ENCODE results near the gene VILL.

The VILL gene

DNA sequence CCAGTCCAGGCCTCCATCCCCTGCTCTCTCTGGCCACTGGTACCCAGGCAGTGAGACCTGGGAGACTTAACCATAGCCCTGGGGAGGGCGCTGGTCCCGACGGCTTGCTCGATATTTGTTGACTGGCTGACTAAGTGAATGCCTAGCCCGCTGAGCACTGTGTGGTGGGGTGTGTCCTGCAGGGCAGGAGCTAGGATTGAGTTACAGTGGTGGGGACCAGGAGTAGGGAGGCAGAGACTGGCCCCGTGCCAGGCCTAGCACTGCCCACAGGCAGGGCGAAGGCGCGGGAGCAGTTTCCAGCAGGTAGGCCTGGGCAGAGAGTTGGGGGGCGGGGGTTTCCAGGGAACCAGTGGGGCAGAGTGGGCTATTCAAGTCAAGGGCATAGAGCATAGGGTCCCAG, at the start of gene VILL:
VILL (plus strand) TSS at position 260 of the 400 bp plus-strand sequence. CDS start 2,887 bp downstream, outside the sequence.
- no peak for DNase-seq

DNA sequence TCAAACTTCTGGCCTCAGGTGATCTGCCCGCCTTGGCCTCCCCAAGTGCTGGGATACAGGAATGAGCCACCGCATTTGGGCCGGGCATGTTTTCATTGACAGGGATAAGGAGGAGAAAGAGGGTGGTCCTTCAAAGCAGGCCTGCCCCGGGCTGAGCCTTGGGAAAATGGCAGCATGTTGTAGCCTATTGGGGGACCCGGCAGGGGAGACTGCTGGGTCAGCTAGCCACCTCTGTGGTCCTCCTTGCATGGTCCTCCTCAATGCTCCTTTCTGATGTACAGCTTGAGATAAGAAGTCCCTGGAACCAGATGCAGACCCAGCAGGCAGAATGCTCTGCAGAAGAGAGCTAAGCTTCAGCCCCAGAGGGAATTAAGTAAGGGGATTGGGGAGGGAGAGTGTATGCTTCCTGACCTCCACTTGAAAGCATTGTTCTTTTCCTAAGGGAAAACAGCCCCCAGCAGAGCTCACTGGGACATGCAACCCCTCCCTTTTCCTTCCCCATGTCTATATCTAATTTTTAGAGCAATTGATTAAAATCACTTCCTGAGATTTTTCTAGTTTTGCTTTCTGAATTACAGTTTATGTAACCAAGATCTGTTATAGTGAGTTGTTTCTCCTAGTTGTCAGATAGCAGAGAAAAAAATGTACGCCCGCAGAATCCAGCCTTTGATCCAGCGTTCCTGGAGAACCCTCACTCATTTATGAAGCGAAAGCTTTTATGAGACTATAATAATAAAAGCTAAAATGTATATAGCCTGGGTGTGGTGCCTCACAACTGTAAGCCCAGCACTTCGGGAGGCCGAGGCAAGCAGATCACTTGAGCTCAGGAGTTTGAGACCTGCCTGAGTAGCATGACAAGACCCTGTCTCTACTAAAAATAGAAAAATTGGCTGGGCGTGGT, 48.7 kb upstream of the VILL start:
- no peak for DNase-seq

DNA sequence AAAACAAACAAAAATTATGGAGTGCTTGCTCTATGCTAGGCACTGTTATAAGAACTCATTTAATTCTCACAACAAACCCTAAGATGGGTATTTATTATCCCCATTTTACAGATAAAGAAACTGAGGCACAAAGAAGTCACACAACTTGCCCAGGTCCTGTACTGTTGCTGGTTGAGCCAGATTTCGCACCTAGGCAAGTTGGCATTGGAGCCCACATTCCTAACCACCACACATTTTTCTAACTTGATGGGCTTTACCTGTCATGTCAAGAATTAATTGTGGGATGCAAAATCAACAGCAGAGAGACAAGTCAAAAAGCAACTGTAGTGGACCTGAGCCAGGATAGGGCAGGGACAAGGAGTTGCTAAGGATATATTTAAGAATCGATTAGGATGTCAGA, 47.9 kb upstream of the VILL start:
- DNase-seq, result no peak

DNA sequence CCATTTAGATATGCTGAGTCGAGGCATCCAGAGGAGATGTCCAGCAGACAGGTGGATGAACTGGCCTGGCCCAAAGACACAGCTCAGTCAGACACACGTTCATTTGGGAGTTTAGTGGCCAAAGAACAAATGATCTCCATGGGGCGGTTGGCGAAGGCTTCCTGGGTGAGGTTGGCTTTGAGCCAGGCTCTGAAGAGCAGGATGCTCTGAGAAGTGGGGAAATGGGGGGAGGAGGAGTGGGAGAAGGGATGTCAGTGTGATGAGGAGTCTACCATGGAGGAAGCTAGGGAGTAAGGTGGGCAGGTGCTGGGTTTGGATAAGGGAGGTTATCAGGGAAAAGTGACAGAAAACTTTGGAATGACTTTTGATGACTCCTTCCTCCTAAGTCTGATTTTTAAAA, 47.5 kb upstream of the VILL start:
- no peak for DNase-seq

DNA sequence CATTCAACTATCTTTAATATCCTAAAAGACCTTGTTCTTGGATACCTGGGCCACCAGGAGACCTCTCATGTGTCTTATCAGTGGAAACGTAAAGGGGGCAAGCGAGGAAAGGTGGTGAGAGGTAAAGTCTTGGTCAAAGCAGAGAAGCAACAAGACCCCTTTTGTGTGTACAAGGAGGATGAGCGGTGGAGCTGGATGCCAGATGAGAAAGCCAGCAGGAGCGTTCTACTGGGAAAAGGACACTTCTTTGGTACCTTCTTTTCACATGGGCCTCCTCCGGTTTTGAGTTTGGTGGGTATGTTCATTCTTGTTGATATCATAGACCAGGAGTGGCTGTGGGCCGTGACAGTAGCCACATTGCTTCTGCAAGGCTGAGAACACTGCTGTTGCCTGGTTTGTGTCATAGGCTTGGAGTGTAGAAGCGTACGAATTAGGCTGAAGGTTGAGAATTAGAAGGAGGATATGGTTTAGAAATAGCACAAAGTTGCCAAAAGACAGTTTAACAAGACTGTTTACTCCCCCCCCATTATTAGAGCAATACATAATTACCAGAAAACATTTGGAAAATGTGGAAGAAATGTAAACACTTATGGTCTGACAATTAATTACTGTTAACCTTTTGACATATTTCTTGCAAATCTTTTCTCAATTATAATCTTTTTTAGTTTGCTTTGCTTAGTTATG, 46.8 kb upstream of the VILL start:
- no peak for DNase-seq

DNA sequence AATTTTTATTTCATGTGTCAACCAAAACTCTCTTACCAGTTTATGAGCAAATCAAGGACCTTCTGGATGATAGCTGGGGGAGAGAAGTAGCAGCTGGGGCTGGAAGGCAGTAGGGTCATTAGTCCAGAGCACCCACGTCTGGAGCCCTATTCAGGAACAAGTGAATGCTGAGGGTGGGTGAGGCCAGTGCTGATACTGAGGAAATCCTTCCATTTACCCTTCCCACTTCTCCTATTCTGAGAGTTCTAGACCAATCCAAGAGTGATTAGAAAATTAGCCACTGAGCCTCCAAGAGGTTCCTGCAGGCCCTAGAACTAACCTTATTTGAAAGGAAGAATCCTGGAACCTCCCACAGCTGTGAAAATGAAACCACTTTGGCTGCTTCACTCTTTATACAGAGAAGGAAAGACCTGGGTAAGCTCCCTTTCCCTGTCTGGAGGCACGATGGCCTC, 46.2 kb upstream of the VILL start:
- no peak for DNase-seq

DNA sequence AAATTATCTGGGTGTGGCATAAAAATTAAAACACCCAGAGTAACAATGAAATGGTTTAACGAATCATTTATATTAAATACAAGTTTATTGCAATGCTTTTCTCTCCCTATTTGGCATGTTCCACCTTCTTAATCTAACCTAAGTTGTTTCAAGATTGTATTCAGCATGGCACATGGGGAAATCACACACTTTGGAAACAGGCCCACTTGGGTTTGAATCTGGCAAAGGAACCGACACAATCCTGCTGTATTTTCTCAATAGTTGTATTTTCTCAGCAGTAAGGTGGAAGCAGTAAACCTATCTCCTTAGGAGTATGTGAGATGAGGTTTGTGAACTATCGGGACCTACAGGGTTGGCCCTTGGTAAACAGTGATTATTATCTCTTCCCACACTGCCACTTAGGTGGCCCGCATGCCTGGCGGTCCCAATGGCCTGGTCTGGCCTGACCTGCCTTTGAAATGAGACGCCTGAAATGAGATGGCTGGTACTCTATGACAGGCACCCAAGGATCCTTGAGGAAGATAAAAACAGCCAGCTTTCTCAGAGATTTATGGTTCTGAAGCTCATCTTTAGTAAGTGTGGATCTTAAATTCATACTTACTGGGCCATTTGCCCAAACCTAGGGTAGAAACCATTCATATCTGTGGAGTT, 45.3 kb upstream of the VILL start:
- no peak for DNase-seq

DNA sequence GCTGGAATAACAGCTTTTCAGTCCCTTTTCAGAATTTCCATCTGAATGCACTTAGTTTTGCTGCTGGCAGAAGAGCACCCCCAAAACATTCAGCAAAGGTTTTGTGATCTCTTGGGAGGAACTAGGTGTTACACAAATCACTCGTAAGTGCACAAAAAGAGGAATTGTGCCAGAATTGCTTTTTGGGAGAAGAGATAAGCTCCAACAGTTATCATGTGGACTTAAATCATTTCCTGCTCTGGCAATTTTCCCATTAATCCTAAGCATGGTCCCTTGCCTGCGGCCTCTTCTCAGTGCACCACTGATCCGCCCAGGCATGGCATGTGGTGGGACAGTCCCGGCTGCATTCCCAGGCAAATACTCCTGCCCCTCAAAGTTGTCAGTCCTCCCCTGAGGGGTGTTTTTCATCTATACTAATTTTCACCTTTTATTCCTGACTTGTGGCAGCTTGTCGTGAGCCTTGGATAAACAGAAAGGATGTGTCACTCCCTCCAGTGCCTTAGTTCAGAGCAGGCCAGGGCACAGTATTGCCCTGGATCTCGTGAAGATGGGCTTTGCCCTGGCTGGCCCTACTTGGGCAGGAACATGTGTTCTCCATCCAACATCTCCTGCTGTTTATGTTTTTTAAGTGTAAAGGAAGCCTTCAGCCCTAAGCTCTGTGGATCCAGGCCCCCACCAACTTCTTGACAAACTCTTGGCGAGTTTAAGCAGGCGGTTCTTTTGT, 44.6 kb upstream of the VILL start:
- DNase-seq, result no peak

DNA sequence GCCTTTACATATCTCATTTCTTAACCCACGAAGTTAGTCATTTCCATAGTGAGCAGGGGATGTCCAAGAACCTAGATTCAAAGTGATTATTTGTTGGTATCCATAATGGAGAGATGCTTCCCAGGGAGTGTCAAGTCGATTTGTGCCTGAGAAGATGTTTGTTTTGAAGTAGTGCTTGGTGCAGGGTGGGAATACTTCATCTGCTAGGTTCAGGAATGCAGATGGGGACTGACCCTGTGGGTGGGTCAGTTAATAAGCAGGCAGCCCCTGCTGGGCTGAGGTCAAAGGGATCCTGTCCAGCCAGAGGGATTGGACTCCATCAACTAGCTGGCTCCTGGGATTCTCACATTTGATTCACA, 44.1 kb upstream of the VILL start:
- DNase-seq, result no peak

DNA sequence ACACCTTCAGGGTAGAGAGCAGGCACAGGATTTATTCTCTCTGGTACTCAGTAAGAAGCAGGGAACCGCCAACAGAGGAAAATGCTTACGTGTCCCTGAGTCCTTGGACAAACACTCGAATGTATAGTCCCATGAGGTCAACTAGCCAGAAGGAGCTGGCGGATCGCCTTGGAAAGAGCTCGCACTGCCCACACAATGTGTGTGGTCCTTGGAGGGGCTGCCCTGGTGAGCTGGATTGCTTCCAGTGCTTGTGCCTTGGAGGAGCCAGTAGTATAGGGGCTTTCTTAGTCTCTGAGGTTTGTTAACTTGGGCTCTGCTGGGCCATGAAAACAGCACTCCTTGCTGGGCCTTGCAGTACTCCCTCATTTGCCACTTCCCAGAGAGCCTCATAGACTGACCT, 40.7 kb upstream of the VILL start:
- no peak for DNase-seq

DNA sequence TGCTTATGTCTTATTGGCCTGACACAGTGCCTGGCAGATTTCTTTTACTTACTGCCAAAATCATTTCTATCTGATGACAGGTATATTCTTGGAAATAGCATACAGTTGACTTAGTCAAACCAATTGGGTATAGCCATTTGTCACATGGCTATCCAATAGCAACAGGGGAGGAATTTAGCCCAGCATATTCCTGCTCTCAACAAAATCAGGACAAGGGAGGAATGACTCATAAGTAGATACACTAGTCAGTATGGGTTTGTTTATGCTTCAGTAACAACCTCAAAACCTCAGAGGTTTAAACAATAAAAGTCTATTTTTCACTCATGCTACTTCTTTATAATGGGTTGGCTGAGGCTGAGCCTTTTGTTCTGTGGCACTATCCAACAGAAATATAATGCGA, 38.0 kb upstream of the VILL start:
- DNase-seq, result no peak

DNA sequence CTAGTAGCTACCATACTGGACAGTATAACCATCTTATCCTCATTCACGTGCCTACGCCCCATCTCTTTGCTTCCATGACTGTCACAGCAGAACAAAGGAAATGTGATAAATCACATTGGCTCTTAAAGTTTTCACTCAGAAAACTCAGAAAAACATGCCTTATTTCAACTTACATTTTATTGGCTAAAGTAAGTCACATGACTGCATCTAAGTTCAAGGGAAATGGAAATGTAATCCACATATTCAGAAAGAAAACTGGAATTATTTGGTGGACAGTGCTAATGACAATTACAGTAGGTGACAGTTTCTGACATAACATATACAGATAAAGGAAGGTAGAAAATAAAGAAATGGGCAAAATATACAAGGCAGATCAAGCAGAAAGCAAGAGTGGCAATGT, 37.4 kb upstream of the VILL start:
- DNase-seq, result no peak

DNA sequence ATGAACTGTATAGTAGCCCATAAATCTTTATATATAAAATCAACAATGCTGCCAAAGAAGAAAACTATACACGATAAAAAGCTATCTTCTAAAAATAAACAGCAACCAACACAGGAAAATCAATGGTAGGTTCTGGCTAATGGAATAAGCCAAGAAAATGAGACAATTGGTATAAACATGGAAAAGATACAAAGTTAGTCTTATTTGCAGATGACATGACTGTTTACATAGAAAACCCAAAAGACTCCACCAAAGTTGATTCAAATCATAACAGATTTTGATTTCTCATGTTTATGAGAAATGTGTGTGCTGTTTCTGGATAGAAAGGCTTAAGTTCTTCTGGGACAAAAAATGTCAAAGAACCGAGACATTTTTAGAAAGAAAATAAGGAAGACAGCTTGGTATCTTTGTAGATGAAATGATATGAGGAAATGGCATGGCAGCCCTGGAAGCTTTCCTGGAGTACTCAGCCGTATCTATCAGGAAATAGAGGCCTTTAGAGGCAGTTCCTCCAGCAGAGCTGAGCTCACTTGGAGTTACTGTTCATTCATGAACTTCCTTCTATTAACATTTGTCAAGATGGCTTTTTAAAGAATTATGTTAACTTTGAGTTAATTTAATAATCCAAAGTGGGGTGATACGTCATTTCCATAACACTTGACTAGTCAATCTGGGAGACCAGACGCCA, 36.7 kb upstream of the VILL start:
- DNase-seq, result no peak

DNA sequence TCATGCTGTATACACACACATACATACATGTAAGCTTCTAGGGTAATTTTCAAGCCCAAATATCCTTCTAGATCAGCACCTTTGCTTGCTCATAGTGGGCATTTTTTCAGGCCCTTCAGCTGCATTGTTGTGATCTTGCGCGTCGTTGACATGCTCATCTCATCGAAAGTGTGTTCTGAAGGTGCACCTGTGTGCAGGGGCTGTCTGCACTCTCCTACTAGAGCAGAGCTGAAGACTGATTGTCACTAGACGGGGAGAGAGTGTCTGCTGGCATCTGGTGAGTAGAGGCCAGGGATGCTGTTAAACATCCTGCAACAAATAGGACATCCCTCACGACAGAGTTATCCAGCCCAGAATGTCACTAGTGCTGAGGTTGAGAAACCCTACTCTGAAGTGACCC, 35.7 kb upstream of the VILL start:
- DNase-seq, result no peak

DNA sequence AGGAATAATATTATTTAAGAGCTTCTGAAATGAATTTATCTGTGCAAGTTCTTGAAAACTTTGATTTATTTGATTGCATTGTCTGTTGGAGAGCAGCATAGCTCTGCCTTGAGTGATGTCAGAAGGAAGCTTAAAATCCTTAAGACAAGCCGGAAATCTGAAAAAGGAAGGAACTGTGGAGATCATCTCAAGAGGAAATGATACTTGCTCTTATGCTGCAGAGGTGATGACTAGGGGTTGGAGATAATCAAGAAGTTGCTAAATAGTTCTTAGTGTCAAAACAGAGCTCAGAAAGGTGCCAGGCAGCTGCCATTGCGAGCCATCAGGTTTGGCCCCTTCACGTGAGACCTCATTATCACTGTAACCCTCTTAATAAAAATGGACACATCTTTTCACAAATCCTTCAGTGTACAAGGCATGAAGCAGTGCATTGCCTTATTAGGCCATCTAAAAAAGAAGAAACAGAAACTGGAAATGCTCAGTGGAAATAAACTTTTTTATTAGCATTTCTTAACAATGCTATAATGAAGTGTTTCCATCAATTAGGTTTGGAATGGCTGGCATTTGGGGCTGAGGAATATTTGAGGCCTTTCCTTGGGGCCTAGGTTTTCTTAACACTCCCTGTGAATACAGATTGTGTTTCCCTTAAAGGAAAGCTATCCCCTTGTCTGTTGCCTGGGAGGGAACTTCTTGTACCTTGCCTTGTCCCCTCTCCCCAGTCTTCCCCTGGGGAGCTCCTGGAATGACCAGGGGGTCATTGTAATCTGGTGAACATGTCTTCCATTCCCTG, 34.5 kb upstream of the VILL start:
- DNase-seq, result no peak

DNA sequence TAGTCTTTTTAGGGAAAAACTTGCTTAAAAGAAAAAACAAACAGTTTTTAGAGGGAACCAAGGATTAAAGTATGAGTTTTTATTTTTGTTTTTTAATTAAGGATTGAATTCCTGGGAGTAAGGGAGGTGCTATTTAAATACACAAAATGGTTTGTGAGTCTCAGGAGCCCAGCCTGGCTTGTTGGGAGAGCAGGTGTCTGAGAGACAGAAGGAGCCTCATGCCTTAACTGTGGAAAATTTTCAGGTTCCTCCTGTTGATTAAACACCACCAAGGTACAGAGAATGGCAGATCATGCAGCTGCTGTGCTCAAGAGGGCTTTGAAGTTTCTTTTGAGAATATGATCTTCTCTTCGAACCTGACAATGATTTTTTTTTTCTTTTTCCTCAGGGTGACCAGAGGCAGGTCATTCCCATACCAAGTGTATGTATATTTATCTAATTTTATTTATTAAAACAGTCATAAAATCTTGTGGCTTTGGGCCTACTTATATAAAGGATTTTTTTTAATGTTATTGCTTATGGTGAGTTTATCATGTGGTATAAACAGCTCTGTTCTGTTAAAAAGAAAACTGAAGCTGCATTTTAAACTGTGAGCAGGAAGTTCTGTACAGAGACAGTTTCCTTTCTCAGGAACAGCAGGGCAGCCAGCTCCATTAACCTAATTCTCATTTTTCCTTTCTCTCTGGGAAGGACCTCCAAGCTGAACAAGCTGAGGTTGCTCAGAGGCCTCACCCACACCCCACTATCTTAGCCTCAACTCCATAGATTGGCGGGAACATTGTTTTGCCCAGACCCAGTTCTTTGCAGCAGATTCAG, 33.7 kb upstream of the VILL start:
- DNase-seq, result no peak

DNA sequence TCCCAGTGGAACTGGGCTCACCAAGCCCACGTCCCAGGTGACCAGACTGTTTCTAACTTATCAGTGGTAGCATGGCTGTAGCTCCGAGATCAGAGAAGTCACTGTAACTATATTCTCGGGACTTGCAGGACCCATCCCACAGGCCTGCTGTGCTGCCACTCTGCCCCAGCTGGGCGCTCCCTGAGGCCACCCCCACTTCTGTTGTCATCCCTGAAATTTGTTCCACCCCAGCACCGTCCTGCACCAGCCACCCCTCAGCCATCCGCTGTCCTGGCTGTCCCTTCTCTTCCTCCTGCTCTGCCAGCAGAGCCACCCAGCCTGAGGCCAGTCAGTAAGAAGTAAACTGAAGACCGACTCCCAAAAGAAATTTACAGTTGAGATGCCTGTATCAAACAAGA, 33.0 kb upstream of the VILL start:
- no peak for DNase-seq

DNA sequence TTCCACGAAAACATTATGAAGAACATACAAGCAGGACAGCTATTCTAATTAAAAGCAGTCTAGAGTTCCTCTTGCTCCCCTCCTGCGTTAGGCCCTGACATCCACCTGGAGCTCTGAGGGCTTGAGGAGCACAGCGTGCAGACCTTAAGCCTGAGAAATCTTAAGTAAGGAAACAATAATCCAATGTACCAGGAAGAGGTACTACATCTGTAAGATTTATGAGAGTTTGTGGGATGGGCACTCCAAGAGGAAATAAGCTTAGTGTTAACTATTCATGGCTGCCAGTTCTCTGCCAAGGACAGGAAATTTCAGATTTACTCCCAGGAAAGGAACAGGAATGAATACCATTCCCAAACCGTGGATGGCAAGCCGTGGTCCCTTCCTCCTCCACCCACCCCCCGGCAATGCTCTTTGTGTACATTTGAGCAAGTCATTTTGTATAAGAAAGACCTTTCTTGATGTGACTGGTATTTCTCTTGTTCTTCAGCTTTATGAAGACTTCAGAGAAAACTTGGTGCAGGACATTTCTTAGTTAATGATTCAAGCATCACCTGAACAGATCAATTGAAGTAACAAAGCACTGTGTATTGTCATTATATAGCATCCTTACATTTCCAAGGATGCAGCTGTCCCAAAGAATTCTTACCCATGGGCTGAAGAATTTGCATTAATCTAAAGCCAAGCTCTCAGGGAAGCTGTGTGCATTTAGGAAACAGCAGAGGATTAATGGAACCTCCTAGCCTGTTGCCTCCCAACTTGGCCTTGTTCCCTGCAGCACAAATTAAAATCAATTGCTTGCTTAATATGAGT, 28.8 kb upstream of the VILL start:
- no peak for DNase-seq

DNA sequence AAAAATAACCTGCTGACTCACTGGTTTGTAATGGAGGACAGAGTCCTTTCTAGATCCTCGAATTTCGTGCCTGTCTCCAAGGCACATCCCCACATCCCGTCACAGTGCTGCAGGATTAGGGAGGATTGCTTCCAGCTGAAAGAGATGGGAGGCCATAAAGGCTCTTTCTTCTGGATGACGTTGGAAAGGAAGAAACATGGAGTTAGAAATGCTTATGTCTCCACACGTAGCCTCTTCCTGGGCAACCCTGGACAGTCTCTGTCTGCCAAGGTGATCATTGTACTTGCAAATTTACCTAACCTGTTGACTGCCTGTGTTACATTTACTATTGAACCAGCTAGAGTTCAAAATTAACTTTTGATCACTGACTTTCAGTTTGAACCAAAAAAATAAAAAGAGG, 27.6 kb upstream of the VILL start:
- DNase-seq, result no peak

DNA sequence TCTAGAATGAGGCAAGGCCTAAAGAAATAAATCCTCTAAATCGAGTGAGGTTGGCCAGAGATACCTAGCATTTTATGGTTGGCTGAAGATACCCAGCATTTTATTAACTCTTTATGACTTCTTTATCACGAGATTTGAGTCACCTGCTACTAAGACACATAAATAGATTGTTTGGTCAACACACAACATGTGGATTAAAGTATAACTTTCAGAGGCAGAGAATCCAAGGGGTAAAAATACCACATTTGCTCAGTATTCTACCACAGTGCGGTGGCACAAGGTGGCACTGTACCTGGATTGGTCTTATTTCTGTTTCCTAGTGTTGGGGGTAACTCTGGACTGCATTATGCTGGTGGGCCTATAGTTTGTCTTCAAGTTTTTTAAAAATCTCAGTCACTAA, 27.0 kb upstream of the VILL start:
- DNase-seq, result no peak
